GM12875 (cell line): ENCODE data around the gene SEC23A.

Source experiments
- H3K4me3 ChIP-seq: one replicate; pipeline ENCODE4 v1.5.1; 2011; ENCODE audit warnings: low read depth, low read length, control low read depth
- CTCF ChIP-seq: IDR thresholded peaks from 2 replicates; pipeline ENCODE4 v1.5.1; 2011; ENCODE audit warnings: low read depth, mild to moderate bottlenecking, control low read depth, inconsistent platforms, low read length, moderate library complexity, borderline replicate concordance; ENCODE audit not compliant: insufficient read depth

The SEC23A gene

GRCh38 chr14:38993981-38994380, 109.1 kb downstream of the SEC23A start:
- TF ChIP-seq CTCF, result no peak
- H3K4me3 ChIP-seq, result no peak overlapping the region

- H3K4me3 ChIP-seq, result no peak overlapping the region
- TF ChIP-seq CTCF, result no peak
Measured at GRCh38 chr14:38992067-38992844, 110.8 kb downstream of the SEC23A start.

GRCh38 chr14:38991299-38991698, 111.7 kb downstream of the SEC23A start:
- no peak for TF ChIP-seq CTCF
- H3K4me3 ChIP-seq, result no peak overlapping the region

- TF ChIP-seq CTCF, result no peak
- no peak overlapping the region for H3K4me3 ChIP-seq
Measured at GRCh38 chr14:38989922-38990546, 113.0 kb downstream of the SEC23A start.

- no peak for TF ChIP-seq CTCF
- H3K4me3 ChIP-seq, result no peak overlapping the region
Measured at GRCh38 chr14:38987781-38988180, 115.3 kb downstream of the SEC23A start.

GRCh38 chr14:38982837-38983236, 120.2 kb downstream of the SEC23A start:
- no peak overlapping the region for H3K4me3 ChIP-seq
- no peak for TF ChIP-seq CTCF

GRCh38 chr14:38982278-38982677, 120.8 kb downstream of the SEC23A start:
- H3K4me3 ChIP-seq, result no peak overlapping the region
- no peak for TF ChIP-seq CTCF
